Psoas muscle (tissue), 8 donors: ENCODE data around the gene EID2B. TPM values are rescaled to one million over a fixed set of nuclear protein-coding genes. Genes with fewer than 3 reads are reported as not detected.

Experiments
- ATAC-seq, 4 donors: fragments of 200-7000 bp; cut with Tn5 transposase; one replicate each; pipeline ENCODE4 v1.9.1; 2020; ENCODE audit warnings: moderate library complexity in 3 of 4, mild to moderate bottlenecking in 2 of 4
- DNase-seq, 2 donors: peaks; one replicate each; pipeline ENCODE4 v3.0.0-alpha.2; 2020
- H3K27ac ChIP-seq: fragments of 200-600 bp; one replicate; pipeline ENCODE4 v1.8.0; 2022
- H3K27me3 ChIP-seq, 3 donors: fragments of 200-600 bp in 1 of 3; one replicate each; pipeline versions ENCODE4 v1.6.1 to v1.8.0; 2013 to 2022; ENCODE audit warnings: low read length in 2 of 3, mild to moderate bottlenecking in 2 of 3, moderate library complexity in 1 of 3; ENCODE audit not compliant: insufficient read depth in 3 of 3
- H3K36me3 ChIP-seq, 2 donors: fragments of 200-600 bp in 1 of 2; one replicate each; pipeline versions ENCODE4 v1.6.1 to v1.8.0; 2013 to 2022; ENCODE audit warnings: low read depth in 1 of 2, mild to moderate bottlenecking in 1 of 2, moderate library complexity in 1 of 2; ENCODE audit not compliant: insufficient read depth in 1 of 2
- H3K4me1 ChIP-seq: fragments of 200-600 bp; one replicate; pipeline ENCODE4 v1.8.0; 2022
- H3K4me3 ChIP-seq: fragments of 200-600 bp; one replicate; pipeline ENCODE4 v1.8.0; 2022; ENCODE audit warnings: mild to moderate bottlenecking
- H3K9me3 ChIP-seq: fragments of 200-600 bp; one replicate; pipeline ENCODE4 v1.8.0; 2022
- CTCF ChIP-seq: fragments of 200-600 bp; IDR thresholded peaks from one replicate; pipeline ENCODE4 v1.8.0; 2022; ENCODE audit warnings: antibody characterized with exemption
- WGBS, 3 donors: extraction: QIAGEN DNeasy Blood & Tissue Kit; methylation state at CpG; one replicate each; pipeline versions ENCODE4 v1.1.6 to v1.1.7; 2013; 5-methylcytosine and 5-hydroxymethylcytosine counted together
- intact Hi-C, 2 donors: fragments of 100-400 bp; cut with DNase I; formaldehyde crosslinking; loops; one replicate each; pipeline versions ENCODE4 v1.11.0 to v1.14.2; 2022
- polyA plus RNA-seq, 3 donors: library from polyadenylated mRNA; stranded (reverse); fragments of 200-250 nt; gene quantifications; one replicate each; pipeline ENCODE4 v1.2.3, GENCODE V29; 2013
- total RNA-seq, 4 donors: library from RNA; stranded (reverse); fragmentation: NEBNext Ultra II Directional in 2 of 4; extraction: Animal tissue kit (Norgen Biotek cat#: 25700) in 2 of 4; gene quantifications; one replicate each; pipeline versions ENCODE4 v1.2.1 to v1.2.4, GENCODE V29; 2021 to 2023
- donor health status: healthy with polysubstance abuse.
- donor health status: DM: no; HTN: no; CAD: no; lungs with moderate emphysema.
- donor health status: Bipolar disorder and iron deficiency.
- donor health status: healthy.
- donor health status: DM: yes; HTN: yes; CAD: no.
- donor health status: DM: no; HTN: no; CAD: no.
- donor health status: DM: no; HTN: no; CAD: no.
- donor health status: DM: yes; HTN: yes; CAD: no.

Gene EID2B
- total and polyA plus RNA-seq, 7 donors = 0.71 to 9.0 (median 1.7) TPM

GRCh38 chr19:39514840-39515550 is 17.7 kb downstream of the EID2B start, which contains the start of gene SELENOV:
TSS of gene SELENOV (plus strand) at chr19:39515139. CDS start at chr19:39515213, 74 bp downstream.
- no peak for TF ChIP-seq CTCF
- intact Hi-C loops = no loop called here
- DNase-seq (no peak), ATAC-seq (peak in 1 of 4 donors; percentile 27)
- Histone ChIP-seq H3K9me3 (no peaks in the 10 kb centered on the region), H3K36me3 (no peaks in the 10 kb centered on the region), H3K4me1 (peaks cover 9% of the 10 kb centered on the region), H3K27ac (no peak within 1 kb of the TSS), H3K4me3 (peak within 1 kb of the TSS; percentile 42), H3K27me3 (peaks cover 0 to 78% (median 33%) of the 10 kb centered on the region in 3 donors)
- WGBS, 3 donors = 1 to 2% (median 1%) methylated on average over 51 to 56 of the region's 56 CpGs

GRCh38 chr19:39512988-39513387 is 19.7 kb downstream of the EID2B start:
- no peak overlapping the region for H3K4me3 ChIP-seq
- DNase-seq (no peak), ATAC-seq (no peak)
- H3K27me3 ChIP-seq = peaks cover 0 to 91% (median 33%) of the 10 kb centered on the region in 3 donors
- H3K9me3 ChIP-seq = no peaks in the 10 kb centered on the region
- H3K4me1 ChIP-seq = peaks cover 9% of the 10 kb centered on the region
- TF ChIP-seq CTCF = no peak
- no peak overlapping the region for H3K27ac ChIP-seq
- 41 to 54% (median 50%) methylated on average over 2 of the region's 2 CpGs for WGBS, 3 donors
- intact Hi-C loops = no loop called here
- H3K36me3 ChIP-seq = no peaks in the 10 kb centered on the region

GRCh38 chr19:39509233-39509632 is 23.4 kb downstream of the EID2B start:
- no peak for DNase-seq
- intact Hi-C loops = no loop called here
- no peak for ATAC-seq
- H3K36me3 ChIP-seq = no peaks in the 10 kb centered on the region
- peaks cover 0 to 94% (median 30%) of the 10 kb centered on the region in 3 donors for H3K27me3 ChIP-seq
- WGBS, 3 donors = 45 to 56% (median 46%) methylated on average over 2 of the region's 2 CpGs
- no peaks in the 10 kb centered on the region for H3K4me1 ChIP-seq
- H3K9me3 ChIP-seq = no peaks in the 10 kb centered on the region
- no peak for TF ChIP-seq CTCF
- H3K27ac ChIP-seq = no peak overlapping the region
- no peak overlapping the region for H3K4me3 ChIP-seq

GRCh38 chr19:39508629-39509028 is 24.0 kb downstream of the EID2B start:
- DNase-seq = no peak
- no peak for ATAC-seq
- Histone ChIP-seq H3K27me3 (peaks cover 0 to 94% (median 33%) of the 10 kb centered on the region in 3 donors), H3K9me3 (no peaks in the 10 kb centered on the region), H3K36me3 (no peaks in the 10 kb centered on the region), H3K27ac (no peak overlapping the region), H3K4me3 (no peak overlapping the region), H3K4me1 (no peaks in the 10 kb centered on the region)
- TF ChIP-seq CTCF = no peak
- intact Hi-C loops = no loop called here
- 80 to 89% (median 80%) methylated on average over 9 of the region's 9 CpGs for WGBS, 3 donors
